HEK293T (cell line): ENCODE results near the gene APOBEC3B.

Source experiments
- ARNT ChIP-seq: fragments of 450-650 bp; IDR thresholded peaks from 2 replicates; pipeline ENCODE4 v1.6.1; 2017; ENCODE audit warnings: mild to moderate bottlenecking
- BHLHE40 ChIP-seq: fragments of 450-650 bp; IDR thresholded peaks from 2 replicates; pipeline ENCODE4 v1.6.1; 2016; ENCODE audit warnings: mild to moderate bottlenecking, moderate library complexity, borderline replicate concordance
- CTBP1 ChIP-seq: fragments of 450-650 bp; IDR thresholded peaks from 2 replicates; pipeline ENCODE4 v1.6.1; 2016; ENCODE audit warnings: borderline replicate concordance
- ELF4 ChIP-seq: fragments of 450-650 bp; IDR thresholded peaks from 2 replicates; pipeline ENCODE4 v1.6.1; 2017; ENCODE audit warnings: antibody characterized with exemption
- FOXA1 ChIP-seq: fragments of 450-650 bp; IDR thresholded peaks from 2 replicates; pipeline ENCODE4 v1.6.1; 2016; ENCODE audit warnings: mild to moderate bottlenecking
- FOXK2 ChIP-seq: fragments of 450-650 bp; IDR thresholded peaks from 2 replicates; pipeline ENCODE4 v1.6.1; 2016; ENCODE audit warnings: mild to moderate bottlenecking
- HDGF ChIP-seq: fragments of 450-650 bp; IDR thresholded peaks from 2 replicates; pipeline ENCODE4 v1.6.1; 2017; ENCODE audit warnings: antibody characterized with exemption, borderline replicate concordance
- L3MBTL2 ChIP-seq: fragments of 450-650 bp; conservative IDR thresholded peaks from 2 replicates; pipeline ENCODE4 v1.6.1; 2016; ENCODE audit warnings: mild to moderate bottlenecking
- NFRKB ChIP-seq: fragments of 450-650 bp; IDR thresholded peaks from 2 replicates; pipeline ENCODE4 v1.6.1; 2016; ENCODE audit warnings: mild to moderate bottlenecking, moderate library complexity
- SP1 ChIP-seq: fragments of 450-650 bp; IDR thresholded peaks from 2 replicates; pipeline ENCODE4 v1.6.1; 2017
- SUZ12 ChIP-seq: fragments of 450-650 bp; IDR thresholded peaks from 2 replicates; pipeline ENCODE4 v1.6.1; 2016; ENCODE audit warnings: mild to moderate bottlenecking
- TARDBP ChIP-seq: fragments of 450-650 bp; IDR thresholded peaks from 2 replicates; pipeline ENCODE4 v1.6.1; 2016
- TF ChIP-seq, protein P1 (sequence below): fragments of 450-650 bp; IDR thresholded peaks from 2 replicates; pipeline ENCODE4 v1.6.1; 2016

DNA sequence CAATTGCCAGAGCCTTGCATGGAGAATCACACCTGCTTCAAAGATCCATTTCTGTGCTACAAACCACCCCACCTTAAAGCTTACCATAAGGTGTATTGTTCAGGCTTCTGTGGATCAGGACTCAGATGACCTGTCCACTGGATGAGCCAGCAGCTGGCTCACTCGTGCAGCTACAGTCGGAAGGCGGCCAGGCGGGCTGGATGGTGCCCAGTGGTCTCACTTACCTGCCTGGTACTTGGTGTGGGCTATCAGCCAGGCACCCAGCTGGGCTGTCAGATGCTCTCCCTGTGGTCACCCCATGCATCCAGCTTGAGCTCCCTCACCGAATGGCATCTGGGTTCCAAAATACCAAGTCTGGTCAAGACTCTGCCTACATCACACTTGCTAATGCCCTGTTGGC, 10.9 kb upstream of the APOBEC3B start:
- no peak for TF ChIP-seq FOXK2
- no peak for TF ChIP-seq FOXA1
- TF ChIP-seq ARNT, result no peak
- no peak for TF ChIP-seq BHLHE40
- TF ChIP-seq, protein P1, sequence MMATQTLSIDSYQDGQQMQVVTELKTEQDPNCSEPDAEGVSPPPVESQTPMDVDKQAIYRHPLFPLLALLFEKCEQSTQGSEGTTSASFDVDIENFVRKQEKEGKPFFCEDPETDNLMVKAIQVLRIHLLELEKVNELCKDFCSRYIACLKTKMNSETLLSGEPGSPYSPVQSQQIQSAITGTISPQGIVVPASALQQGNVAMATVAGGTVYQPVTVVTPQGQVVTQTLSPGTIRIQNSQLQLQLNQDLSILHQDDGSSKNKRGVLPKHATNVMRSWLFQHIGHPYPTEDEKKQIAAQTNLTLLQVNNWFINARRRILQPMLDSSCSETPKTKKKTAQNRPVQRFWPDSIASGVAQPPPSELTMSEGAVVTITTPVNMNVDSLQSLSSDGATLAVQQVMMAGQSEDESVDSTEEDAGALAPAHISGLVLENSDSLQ, result no peak
- TF ChIP-seq TARDBP, result no peak
- no peak for TF ChIP-seq L3MBTL2
- no peak for TF ChIP-seq CTBP1
- TF ChIP-seq HDGF, result no peak
- TF ChIP-seq SP1, result no peak
- no peak for TF ChIP-seq SUZ12
- TF ChIP-seq NFRKB, result no peak
- TF ChIP-seq ELF4, result no peak
